ENCODE measurements around the gene P2RY14.

The P2RY14 gene

DNA sequence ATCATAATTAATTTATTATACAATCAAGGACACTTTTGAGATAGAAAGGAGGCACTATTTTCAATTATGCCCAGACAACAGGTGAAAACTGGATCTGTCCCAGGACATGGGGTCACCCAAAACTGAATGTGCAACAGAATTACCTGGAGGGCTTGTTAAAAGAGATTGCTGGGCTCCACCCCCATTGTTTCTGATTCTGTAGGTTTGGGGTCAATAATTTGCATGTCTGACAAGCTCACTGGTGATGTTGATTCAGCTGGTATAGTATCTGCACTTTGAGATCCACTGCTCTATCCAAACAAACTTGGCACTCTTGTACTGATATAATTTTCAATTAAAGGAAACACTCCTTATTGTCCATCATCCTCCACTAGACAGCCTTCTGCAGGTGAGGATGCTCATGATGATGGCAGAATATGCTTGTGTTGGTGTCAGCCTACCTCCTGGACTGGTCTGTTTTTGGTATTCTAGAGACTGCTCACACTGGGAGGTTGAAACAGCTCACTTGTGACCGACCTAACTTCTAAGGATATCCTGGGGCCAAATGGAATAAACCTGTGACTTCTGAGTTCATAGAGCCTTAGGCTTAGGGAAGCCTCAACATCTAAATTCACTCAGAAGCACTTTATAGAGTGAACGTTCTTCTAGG, 2.2 kb downstream of the P2RY14 start:
- no peak overlapping the region for H3K27ac ChIP-seq
- no peak for TF ChIP-seq ZFX (IDR thresholded peaks at IDR 0.05)
- TF ChIP-seq, protein P1, sequence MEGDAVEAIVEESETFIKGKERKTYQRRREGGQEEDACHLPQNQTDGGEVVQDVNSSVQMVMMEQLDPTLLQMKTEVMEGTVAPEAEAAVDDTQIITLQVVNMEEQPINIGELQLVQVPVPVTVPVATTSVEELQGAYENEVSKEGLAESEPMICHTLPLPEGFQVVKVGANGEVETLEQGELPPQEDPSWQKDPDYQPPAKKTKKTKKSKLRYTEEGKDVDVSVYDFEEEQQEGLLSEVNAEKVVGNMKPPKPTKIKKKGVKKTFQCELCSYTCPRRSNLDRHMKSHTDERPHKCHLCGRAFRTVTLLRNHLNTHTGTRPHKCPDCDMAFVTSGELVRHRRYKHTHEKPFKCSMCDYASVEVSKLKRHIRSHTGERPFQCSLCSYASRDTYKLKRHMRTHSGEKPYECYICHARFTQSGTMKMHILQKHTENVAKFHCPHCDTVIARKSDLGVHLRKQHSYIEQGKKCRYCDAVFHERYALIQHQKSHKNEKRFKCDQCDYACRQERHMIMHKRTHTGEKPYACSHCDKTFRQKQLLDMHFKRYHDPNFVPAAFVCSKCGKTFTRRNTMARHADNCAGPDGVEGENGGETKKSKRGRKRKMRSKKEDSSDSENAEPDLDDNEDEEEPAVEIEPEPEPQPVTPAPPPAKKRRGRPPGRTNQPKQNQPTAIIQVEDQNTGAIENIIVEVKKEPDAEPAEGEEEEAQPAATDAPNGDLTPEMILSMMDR (conservative IDR thresholded peaks at IDR 0.05): no peak

DNA sequence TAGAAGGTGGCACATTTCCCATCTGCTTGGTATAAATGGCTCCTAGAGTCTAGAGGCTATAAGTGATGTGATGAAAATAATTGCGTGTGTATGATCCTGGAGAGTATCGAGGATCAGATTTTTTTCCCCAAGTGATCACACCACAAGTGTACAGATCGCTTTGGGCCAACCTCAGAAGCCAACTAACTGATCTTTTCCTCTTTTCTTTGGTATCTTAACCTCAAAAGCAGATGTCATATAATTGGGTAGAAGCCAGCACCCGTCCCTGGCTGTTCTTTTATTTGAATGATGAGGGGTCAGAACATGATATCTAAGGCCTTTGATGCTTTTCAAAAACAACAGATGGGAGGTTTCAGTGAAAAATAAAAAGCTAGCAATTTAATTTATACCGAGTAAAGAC, 3.3 kb downstream of the P2RY14 start:
- H3K27ac ChIP-seq: no peak overlapping the region
- TF ChIP-seq, protein P1 (conservative IDR thresholded peaks at IDR 0.05): no peak
- TF ChIP-seq ZFX (IDR thresholded peaks at IDR 0.05): no peak

DNA sequence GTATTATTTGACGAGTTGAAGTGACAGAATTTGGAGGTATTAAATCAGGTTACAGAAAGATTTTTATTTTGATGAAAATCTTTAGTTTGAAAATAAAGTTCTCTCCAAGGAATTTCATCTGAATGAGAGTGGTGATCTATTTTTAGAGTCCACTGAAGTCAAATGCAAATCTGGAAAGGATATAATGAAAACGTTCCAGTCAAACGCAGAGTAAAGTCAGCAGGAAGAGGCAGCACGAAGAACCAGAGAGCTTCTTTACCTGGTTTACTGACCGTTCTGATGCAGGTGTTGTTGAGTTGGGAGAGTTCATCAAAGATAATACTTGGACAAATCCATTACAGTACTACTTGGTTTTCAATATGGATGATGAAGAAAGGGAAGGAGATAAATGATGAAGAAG, 8.7 kb downstream of the P2RY14 start:
- no peak overlapping the region for H3K27ac ChIP-seq
- TF ChIP-seq, protein P1 (conservative IDR thresholded peaks at IDR 0.05): no peak
- TF ChIP-seq ZFX (IDR thresholded peaks at IDR 0.05): no peak

DNA sequence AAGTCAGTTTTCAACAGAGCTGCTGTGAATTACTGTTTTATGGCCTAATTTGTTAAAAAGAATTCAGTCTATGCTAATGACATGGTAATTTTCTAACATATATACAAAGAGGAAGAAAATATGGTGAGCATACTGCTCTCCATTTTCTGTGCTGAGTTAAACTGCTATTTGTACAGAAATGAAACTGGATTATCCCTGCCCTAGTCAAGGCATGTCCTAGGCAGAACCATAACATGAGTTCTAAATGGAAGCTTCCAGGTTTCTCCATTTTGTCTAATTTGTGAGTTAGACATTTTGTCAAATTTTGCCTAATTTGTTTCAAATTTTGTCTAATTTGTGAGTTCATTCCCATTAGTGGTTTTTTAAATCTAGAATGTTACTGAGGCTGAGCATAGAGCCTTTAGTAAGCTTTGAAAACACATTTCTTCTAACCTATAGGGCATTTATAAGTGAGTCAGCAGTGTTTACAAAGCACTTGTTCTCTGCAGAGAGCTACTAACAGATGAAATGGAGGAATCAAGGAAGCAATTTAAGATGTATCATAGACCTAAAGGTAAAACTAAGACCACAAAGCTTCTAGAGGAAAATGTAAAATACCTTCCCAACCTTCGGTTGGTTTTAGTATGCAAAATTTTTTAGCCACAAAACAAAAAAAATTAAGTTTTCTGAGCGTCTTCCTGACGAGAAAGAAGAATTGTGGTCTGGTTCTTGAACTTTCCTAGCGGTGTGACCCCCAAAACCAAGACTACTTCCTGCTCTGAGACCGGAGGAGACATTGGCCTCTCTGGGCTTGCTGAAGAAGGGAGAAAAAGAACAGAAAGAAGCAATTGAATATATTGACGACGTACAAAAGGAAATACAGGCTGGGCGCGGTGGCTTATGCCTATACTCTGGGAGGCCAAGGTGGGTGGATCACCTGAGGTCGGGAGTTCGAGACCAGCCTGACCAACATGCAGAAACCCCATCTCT, 9.8 kb downstream of the P2RY14 start:
- no peak overlapping the region for H3K27ac ChIP-seq
- TF ChIP-seq ZFX (IDR thresholded peaks at IDR 0.05): no peak
- TF ChIP-seq, protein P1 (conservative IDR thresholded peaks at IDR 0.05): no peak

DNA sequence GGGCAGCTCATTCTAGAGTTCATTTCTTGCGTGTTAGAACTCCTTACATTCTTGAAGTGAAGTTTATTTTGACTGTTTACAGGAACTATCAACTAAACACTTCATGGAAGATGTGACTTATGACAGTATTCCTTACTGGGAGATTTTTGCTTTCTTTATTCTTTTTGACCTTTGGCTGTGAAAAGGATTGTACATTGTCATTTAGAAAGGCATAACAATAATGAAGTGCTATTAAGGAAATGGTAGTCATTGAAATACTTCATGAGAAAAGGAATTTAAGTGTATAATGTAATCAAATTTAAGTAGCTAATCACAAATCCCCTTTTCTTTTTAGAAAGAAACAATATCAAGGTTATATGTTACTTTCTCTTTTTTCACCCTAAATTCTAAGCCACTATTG, 11.3 kb downstream of the P2RY14 start:
- no peak for TF ChIP-seq ZFX (IDR thresholded peaks at IDR 0.05)
- TF ChIP-seq, protein P1 (conservative IDR thresholded peaks at IDR 0.05): no peak
- no peak overlapping the region for H3K27ac ChIP-seq

DNA sequence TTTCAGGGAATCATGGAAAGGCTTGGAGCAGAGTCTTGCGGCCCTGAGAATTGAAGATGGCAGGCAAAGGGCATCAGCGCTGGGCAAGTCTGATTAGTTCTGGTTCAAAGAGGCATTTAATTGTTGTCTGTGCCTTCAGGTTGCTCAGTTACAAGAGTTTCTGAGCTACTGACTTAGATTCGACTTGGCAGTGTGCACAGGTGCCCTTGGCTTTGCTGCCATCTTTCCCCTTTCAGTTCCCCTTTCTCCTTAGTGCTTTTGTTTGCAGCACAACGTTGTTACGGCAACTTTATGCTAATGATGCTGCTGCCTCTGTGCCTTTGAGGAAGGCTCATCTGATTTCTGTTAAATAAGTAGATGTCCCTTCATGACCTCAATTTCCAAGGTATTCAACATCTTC, 12.5 kb downstream of the P2RY14 start:
- no peak overlapping the region for H3K27ac ChIP-seq
- TF ChIP-seq, protein P1 (conservative IDR thresholded peaks at IDR 0.05): no peak
- no peak for TF ChIP-seq ZFX (IDR thresholded peaks at IDR 0.05)

DNA sequence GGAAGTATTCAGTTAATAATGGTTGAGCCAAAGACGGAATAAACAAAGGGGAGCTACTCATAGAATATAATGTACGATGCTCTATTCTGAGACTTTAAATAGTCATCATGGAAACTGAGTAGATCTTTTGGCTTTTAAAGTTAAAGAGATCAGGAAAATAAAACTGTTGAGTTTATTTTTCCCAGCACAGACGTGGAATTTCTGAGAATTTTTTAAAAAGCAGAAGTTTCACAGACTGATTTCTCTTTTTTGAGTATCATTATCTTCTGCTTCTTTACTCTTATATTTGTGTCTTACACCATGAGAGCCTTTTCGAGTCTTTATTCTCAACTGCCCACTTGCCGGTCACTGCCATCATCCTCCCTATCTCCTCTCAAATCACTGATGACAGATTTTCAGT, 13.2 kb downstream of the P2RY14 start:
- TF ChIP-seq ZFX (IDR thresholded peaks at IDR 0.05): no peak
- TF ChIP-seq, protein P1 (conservative IDR thresholded peaks at IDR 0.05): no peak
- H3K27ac ChIP-seq: no peak overlapping the region

Measured in C4-2B (cell line).